ENCODE measurements around the gene UBE2O.

The UBE2O gene

DNA sequence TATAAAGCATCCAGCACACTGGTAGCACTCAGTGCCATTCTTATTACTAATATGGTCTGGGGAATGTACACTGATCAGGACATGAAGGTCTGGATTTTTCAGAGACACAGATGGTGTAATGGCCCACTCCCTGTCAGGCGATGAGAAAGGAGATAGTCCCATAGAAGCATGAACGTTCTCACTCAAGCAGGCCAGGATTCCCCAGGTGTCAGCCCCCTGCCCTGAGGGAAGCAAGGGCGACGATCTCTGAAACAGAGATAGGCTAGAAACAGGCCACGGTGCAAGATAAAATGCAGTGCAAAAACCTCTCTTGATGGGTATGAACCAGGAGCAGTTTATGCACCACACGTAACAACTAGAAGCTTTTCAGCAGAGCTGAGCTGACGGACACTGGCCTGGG, 109.8 kb downstream of the UBE2O start:
- H3K9ac ChIP-seq (ENCODE audit: low read length) = no peak overlapping the region
- H3K79me2 ChIP-seq (ENCODE audit: control insufficient read depth, insufficient read depth, low read length) = no peaks in the 10 kb centered on the region
- H2BK5ac ChIP-seq (ENCODE audit: low read length) = no peak overlapping the region
- H3K79me1 ChIP-seq (ENCODE audit: low read length) = no peaks in the 10 kb centered on the region
- no peak overlapping the region for H3K4me2 ChIP-seq (ENCODE audit: low read length)
- no peak overlapping the region for H4K5ac ChIP-seq (ENCODE audit: low read length)
- no peak overlapping the region for H2BK15ac ChIP-seq (replicated peaks; ENCODE audit: low read depth)
- H3K4me1 ChIP-seq (ENCODE audit: control insufficient read depth, low read depth, low read length) = no peaks in the 10 kb centered on the region
- H3K36me3 ChIP-seq (ENCODE audit: control insufficient read depth, insufficient read depth, low read length) = peaks cover 4% of the 10 kb centered on the region
- H4K8ac ChIP-seq (ENCODE audit: low read depth, low read length) = no peak overlapping the region
- no peak overlapping the region for H3K27ac ChIP-seq (ENCODE audit: low read depth, low read length)
- H2AK5ac ChIP-seq (ENCODE audit: low read length) = no peak overlapping the region
- H3K27me3 ChIP-seq (ENCODE audit: insufficient read depth, low read length, poor library complexity) = no peaks in the 10 kb centered on the region
- no peak overlapping the region for H3K18ac ChIP-seq (ENCODE audit: low read length)
- H3K4ac ChIP-seq (ENCODE audit: low read depth, low read length) = no peak overlapping the region
- no peak overlapping the region for H3K23ac ChIP-seq (ENCODE audit: low read length)
- no CpG with 5 or more reads among the region's 7 CpGs for WGBS (ENCODE audit: extremely low coverage, insufficient coverage, low lambda C conversion rate)
- H3K56ac ChIP-seq (ENCODE audit: low read length) = no peak overlapping the region
- H2BK120ac ChIP-seq (ENCODE audit: low read depth, low read length) = no peak overlapping the region
- DNase-seq = no peak
- H3K4me3 ChIP-seq (ENCODE audit: low read length) = no peak overlapping the region

DNA sequence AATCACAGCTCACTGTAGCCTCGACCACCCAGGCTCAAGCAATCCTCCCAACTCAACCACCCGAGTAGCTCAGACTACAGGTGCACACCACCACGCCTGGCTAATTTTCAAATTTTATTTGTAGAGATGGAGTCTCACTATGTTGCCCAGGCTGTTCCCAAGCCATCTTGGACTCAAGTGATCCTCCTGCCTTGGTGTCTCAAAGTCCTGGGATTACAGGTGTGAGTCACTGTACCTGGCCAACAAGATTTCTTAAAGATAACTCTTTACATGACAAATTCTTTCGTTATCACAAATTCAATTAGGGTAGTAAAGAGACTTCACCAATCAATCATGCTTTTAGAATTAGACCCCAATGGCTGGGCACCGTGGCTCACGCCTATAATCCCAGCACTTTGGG, 111.7 kb downstream of the UBE2O start:
- H2AK5ac ChIP-seq (ENCODE audit: low read length) = no peak overlapping the region
- WGBS (ENCODE audit: extremely low coverage, insufficient coverage, low lambda C conversion rate) = no CpG with 5 or more reads among the region's 6 CpGs
- H3K18ac ChIP-seq (ENCODE audit: low read length) = no peak overlapping the region
- H2BK15ac ChIP-seq (replicated peaks; ENCODE audit: low read depth) = no peak overlapping the region
- no peaks in the 10 kb centered on the region for H3K79me1 ChIP-seq (ENCODE audit: low read length)
- H4K5ac ChIP-seq (ENCODE audit: low read length) = no peak overlapping the region
- no peak overlapping the region for H3K27ac ChIP-seq (ENCODE audit: low read depth, low read length)
- H3K4me2 ChIP-seq (ENCODE audit: low read length) = no peak overlapping the region
- DNase-seq = no peak
- no peak overlapping the region for H2BK120ac ChIP-seq (ENCODE audit: low read depth, low read length)
- H2BK5ac ChIP-seq (ENCODE audit: low read length) = no peak overlapping the region
- H4K8ac ChIP-seq (ENCODE audit: low read depth, low read length) = no peak overlapping the region
- H3K27me3 ChIP-seq (ENCODE audit: insufficient read depth, low read length, poor library complexity) = no peaks in the 10 kb centered on the region
- no peak overlapping the region for H3K4ac ChIP-seq (ENCODE audit: low read depth, low read length)
- no peaks in the 10 kb centered on the region for H3K4me1 ChIP-seq (ENCODE audit: control insufficient read depth, low read depth, low read length)
- no peak overlapping the region for H3K4me3 ChIP-seq (ENCODE audit: low read length)
- no peak overlapping the region for H3K23ac ChIP-seq (ENCODE audit: low read length)
- H3K56ac ChIP-seq (ENCODE audit: low read length) = no peak overlapping the region
- no peak overlapping the region for H3K9ac ChIP-seq (ENCODE audit: low read length)
- H3K79me2 ChIP-seq (ENCODE audit: control insufficient read depth, insufficient read depth, low read length) = no peaks in the 10 kb centered on the region
- peaks cover 2% of the 10 kb centered on the region for H3K36me3 ChIP-seq (ENCODE audit: control insufficient read depth, insufficient read depth, low read length)
